HG03159 (cell line): Measurements from ENCODE around the gene BACE2.
A peak's percentile ranks its signal among the peaks of the same experiment; 100 is the strongest.

Source experiments
- ATAC-seq: cut with Tn5 transposase; IDR thresholded peaks from one replicate; pipeline ENCODE4 v1.9.1; 2021; ENCODE audit warnings: mild to moderate bottlenecking, moderate library complexity; ENCODE audit not compliant: unreplicated experiment

The BACE2 gene

GRCh38 chr21:41167348-41168342 is at the start of gene BACE2:
TSS of gene BACE2 (plus strand) at chr21:41168160. CDS start at chr21:41168264, 104 bp downstream.
- no peak for ATAC-seq

- ATAC-seq: no peak
Observed at GRCh38 chr21:41119901-41120300, 48.1 kb upstream of the BACE2 start.

GRCh38 chr21:41120997-41121396 is 47.0 kb upstream of the BACE2 start:
- ATAC-seq: no peak

GRCh38 chr21:41121785-41122415 is 46.1 kb upstream of the BACE2 start:
- ATAC-seq: peak; percentile 61

GRCh38 chr21:41124641-41125201 is 43.2 kb upstream of the BACE2 start:
- no peak for ATAC-seq

- no peak for ATAC-seq
Observed at GRCh38 chr21:41128981-41129380, 39.0 kb upstream of the BACE2 start.

GRCh38 chr21:41130883-41131282 is 37.1 kb upstream of the BACE2 start:
- ATAC-seq: no peak

- ATAC-seq: no peak
Observed at GRCh38 chr21:41133874-41134522, 34.0 kb upstream of the BACE2 start.

- no peak for ATAC-seq
Observed at GRCh38 chr21:41135746-41136145, 32.2 kb upstream of the BACE2 start.

GRCh38 chr21:41136286-41136685 is 31.7 kb upstream of the BACE2 start:
- no peak for ATAC-seq

- no peak for ATAC-seq
Observed at GRCh38 chr21:41137401-41137800, 30.6 kb upstream of the BACE2 start.

- no peak for ATAC-seq
Observed at GRCh38 chr21:41137889-41138288, 30.1 kb upstream of the BACE2 start.

- no peak for ATAC-seq
Observed at GRCh38 chr21:41138711-41139110, 29.2 kb upstream of the BACE2 start.

- no peak for ATAC-seq
Observed at GRCh38 chr21:41139275-41139674, 28.7 kb upstream of the BACE2 start.

GRCh38 chr21:41139951-41140350 is 28.0 kb upstream of the BACE2 start:
- ATAC-seq: no peak

- ATAC-seq: no peak
Observed at GRCh38 chr21:41141031-41141457, 26.9 kb upstream of the BACE2 start.

GRCh38 chr21:41142051-41142795 is 25.7 kb upstream of the BACE2 start:
- no peak for ATAC-seq

- no peak for ATAC-seq
Observed at GRCh38 chr21:41143596-41144325, 24.2 kb upstream of the BACE2 start.

GRCh38 chr21:41147096-41147978 is 20.6 kb upstream of the BACE2 start:
- ATAC-seq: no peak
